DLD1 (cell line): ENCODE results near the gene ARRB2.

Source experiments
- in situ Hi-C: cut with HindIII; loops from 2 replicates; pipeline ENCODE4 v1.10.0; 2017; ENCODE audit warnings: low sequenced_read_pairs

ARRB2 gene

GRCh38 chr17:4722678-4723240 is 12.3 kb downstream of the ARRB2 start:
- in situ Hi-C loops, result loop anchor here (10.0 kb wide), 1 partner anchor 68 kb away; no protein-coding TSS in a partner anchor

GRCh38 chr17:4724650-4725049 is 14.2 kb downstream of the ARRB2 start:
- in situ Hi-C loops, result loop anchor here (10.0 kb wide), 1 partner anchor 70 kb away; no protein-coding TSS in a partner anchor

GRCh38 chr17:4725646-4726310 is 15.3 kb downstream of the ARRB2 start:
- in situ Hi-C loops, result loop anchor here (10.0 kb wide), 1 partner anchor 71 kb away; no protein-coding TSS in a partner anchor

GRCh38 chr17:4728124-4728523 is 17.7 kb downstream of the ARRB2 start:
- in situ Hi-C loops, result loop anchor here (10.0 kb wide), 1 partner anchor 73 kb away; no protein-coding TSS in a partner anchor

GRCh38 chr17:4733073-4733531 is 22.7 kb downstream of the ARRB2 start:
- in situ Hi-C loops, result no loop called here

GRCh38 chr17:4734857-4735475 is 24.5 kb downstream of the ARRB2 start:
- in situ Hi-C loops, result no loop called here

- in situ Hi-C loops, result no loop called here
These were observed 25.6 kb downstream of the ARRB2 start for GRCh38 chr17:4735876-4736651.

- in situ Hi-C loops, result no loop called here
These were observed 28.0 kb downstream of the ARRB2 start for GRCh38 chr17:4738136-4739121.

- in situ Hi-C loops, result no loop called here
These were observed 28.9 kb downstream of the ARRB2 start, which contains the start of the genes CXCL16 and ZMYND15 for GRCh38 chr17:4739122-4740024. Gene CXCL16, minus strand, starts transcription at chr17:4739928. Its CDS starts 589 bp downstream, at chr17:4739339. Gene ZMYND15, plus strand, starts transcription at chr17:4739833. Its CDS starts 716 bp downstream, at chr17:4740549.

- in situ Hi-C loops, result no loop called here
These were observed 29.6 kb downstream of the ARRB2 start for GRCh38 chr17:4740025-4740351.

- in situ Hi-C loops, result no loop called here
These were observed 30.2 kb downstream of the ARRB2 start for GRCh38 chr17:4740584-4740983.

GRCh38 chr17:4741544-4741943 is 31.1 kb downstream of the ARRB2 start:
- in situ Hi-C loops, result no loop called here

- in situ Hi-C loops, result no loop called here
These were observed 31.7 kb downstream of the ARRB2 start for GRCh38 chr17:4742133-4742532.

- in situ Hi-C loops, result no loop called here
These were observed 32.2 kb downstream of the ARRB2 start for GRCh38 chr17:4742629-4743028.

- in situ Hi-C loops, result no loop called here
These were observed 32.8 kb downstream of the ARRB2 start for GRCh38 chr17:4743216-4743615.

- in situ Hi-C loops, result no loop called here
These were observed 33.5 kb downstream of the ARRB2 start for GRCh38 chr17:4743898-4744297.

GRCh38 chr17:4744999-4745969 is 34.9 kb downstream of the ARRB2 start:
- in situ Hi-C loops, result no loop called here

- in situ Hi-C loops, result no loop called here
These were observed 37.4 kb downstream of the ARRB2 start for GRCh38 chr17:4747847-4748246.
